Fibroblast of villous mesenchyme (primary cell): ENCODE data around the gene SUSD3. TPM values are rescaled to one million over a fixed set of nuclear protein-coding genes. Genes with fewer than 3 reads are reported as not detected.
"Not testable (repeated sequence)": the region's sequence is repeated elsewhere in the genome, so short reads cannot be mapped to it uniquely, and the experiment has no call there.

Experiments used
- DNase-seq: peaks from one replicate; pipeline ENCODE4 v3.0.0-alpha.2; 2010; ENCODE audit warnings: low read depth
- H3K4me3 ChIP-seq: 2 replicates; pipeline ENCODE4 v1.5.1; 2011; ENCODE audit warnings: low read depth, mild to moderate bottlenecking, low read length
- total RNA-seq: library from RNA; depleted of rRNA; stranded (reverse); fragments of >200 nt; gene quantifications from 2 replicates; pipeline ENCODE4 v1.2.3, GENCODE V29; 2012
- TF ChIP-seq, protein P1 (sequence below): IDR thresholded peaks from 2 replicates; pipeline ENCODE4 v1.5.1; 2012; ENCODE audit warnings: low read depth, mild to moderate bottlenecking, low read length; ENCODE audit not compliant: insufficient read depth

Gene SUSD3
- total RNA-seq, 1 donor: 12.1 TPM

DNA sequence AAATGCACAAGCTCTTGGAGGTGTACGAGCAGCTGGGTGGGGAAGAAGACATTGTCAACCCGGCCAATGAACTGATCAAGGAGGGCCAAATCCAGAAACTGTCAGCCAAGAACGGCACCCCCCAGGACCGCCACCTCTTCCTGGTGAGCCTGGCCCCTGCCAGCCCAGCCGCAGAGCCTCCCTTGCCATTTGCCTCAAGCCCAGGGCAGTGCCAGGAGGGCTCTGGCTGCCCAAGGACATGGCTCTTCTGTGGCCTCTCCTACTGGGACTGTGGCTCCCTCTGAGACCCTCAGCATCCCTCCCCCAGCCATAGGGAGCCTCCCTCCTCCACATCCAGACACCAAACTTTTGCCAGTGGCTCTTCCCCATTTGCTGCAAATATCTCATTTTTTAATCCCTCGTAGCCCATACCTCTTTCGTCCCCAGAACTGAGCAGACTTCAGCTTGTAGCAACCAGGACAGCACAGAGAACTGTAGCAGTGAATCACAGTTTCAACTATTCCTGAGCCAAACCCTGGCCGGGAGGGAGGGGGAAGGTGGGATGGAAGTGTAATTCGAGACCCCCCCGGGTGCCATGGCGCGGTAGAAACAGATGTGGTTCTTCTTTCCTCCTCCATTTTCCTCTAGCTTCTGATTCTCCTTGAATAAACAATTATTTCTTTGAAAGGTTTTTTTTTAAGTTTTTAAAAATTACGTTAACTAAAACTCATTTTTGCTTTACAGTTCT is 44.5 kb upstream of the SUSD3 start:
- TF ChIP-seq, protein P1, sequence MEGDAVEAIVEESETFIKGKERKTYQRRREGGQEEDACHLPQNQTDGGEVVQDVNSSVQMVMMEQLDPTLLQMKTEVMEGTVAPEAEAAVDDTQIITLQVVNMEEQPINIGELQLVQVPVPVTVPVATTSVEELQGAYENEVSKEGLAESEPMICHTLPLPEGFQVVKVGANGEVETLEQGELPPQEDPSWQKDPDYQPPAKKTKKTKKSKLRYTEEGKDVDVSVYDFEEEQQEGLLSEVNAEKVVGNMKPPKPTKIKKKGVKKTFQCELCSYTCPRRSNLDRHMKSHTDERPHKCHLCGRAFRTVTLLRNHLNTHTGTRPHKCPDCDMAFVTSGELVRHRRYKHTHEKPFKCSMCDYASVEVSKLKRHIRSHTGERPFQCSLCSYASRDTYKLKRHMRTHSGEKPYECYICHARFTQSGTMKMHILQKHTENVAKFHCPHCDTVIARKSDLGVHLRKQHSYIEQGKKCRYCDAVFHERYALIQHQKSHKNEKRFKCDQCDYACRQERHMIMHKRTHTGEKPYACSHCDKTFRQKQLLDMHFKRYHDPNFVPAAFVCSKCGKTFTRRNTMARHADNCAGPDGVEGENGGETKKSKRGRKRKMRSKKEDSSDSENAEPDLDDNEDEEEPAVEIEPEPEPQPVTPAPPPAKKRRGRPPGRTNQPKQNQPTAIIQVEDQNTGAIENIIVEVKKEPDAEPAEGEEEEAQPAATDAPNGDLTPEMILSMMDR: no peak
- DNase-seq: no peak
- H3K4me3 ChIP-seq: no peak overlapping the region

DNA sequence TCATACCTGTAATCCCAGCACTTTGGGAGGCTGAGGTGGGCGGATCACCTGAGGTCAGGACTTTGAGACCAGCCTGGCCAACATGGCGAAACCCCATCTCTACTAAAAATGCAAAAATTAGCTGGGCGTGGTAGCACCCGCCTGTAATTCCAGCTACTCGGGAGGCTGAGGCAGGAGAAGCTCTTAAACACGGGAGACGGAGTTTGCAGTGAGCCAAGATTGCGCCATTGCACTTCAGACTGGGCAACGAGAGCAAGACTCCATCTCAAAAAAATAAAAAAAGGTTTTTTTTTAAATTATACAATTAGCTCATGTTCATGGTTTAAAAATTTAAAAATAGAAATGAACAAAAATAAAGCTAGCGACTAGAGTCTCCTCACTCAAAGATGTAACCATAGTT is 43.3 kb upstream of the SUSD3 start:
- DNase-seq, H3K4me3 ChIP-seq: not testable (repeated sequence)

DNA sequence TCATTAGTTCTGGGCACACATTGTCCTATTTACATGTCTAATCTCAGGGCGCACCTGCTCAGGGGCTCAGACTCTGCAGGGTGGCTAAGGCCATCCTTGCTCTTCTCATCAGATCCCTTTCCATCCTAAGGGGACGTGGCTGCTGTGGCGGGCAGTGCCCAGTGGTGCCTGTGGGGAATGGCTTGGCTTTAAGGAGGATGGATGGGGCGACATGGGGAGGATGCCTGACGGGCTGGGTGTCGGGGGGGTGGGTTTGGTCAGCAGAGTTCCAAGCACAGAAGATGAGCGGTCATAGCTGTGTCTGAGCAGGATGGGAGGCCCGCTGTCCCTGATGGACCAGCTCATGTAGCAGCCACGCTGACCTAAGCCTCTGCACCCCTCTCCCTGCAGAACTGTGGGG is 40.9 kb upstream of the SUSD3 start:
- no peak for DNase-seq
- TF ChIP-seq, protein P1: no peak
- H3K4me3 ChIP-seq: no peak overlapping the region

DNA sequence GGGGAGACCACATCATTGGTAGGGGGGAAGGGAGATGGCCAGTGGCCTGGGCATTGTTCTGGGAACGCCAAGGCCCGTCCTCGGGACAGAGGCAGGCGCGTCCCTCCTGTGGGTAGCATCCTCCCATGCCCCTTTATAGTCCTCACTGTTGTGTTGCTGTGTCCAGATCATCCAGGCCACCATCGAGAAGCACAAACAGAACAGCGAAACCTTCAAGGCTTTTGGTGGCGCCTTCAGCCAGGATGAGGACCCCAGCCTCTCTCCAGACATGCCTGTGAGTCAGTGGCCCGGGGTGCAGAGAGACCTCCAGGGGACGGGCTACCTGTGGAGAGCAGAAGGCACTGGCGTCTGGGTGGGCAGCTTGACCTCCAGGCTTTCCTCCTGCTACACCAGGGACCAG is 38.4 kb upstream of the SUSD3 start:
- no peak for DNase-seq

DNA sequence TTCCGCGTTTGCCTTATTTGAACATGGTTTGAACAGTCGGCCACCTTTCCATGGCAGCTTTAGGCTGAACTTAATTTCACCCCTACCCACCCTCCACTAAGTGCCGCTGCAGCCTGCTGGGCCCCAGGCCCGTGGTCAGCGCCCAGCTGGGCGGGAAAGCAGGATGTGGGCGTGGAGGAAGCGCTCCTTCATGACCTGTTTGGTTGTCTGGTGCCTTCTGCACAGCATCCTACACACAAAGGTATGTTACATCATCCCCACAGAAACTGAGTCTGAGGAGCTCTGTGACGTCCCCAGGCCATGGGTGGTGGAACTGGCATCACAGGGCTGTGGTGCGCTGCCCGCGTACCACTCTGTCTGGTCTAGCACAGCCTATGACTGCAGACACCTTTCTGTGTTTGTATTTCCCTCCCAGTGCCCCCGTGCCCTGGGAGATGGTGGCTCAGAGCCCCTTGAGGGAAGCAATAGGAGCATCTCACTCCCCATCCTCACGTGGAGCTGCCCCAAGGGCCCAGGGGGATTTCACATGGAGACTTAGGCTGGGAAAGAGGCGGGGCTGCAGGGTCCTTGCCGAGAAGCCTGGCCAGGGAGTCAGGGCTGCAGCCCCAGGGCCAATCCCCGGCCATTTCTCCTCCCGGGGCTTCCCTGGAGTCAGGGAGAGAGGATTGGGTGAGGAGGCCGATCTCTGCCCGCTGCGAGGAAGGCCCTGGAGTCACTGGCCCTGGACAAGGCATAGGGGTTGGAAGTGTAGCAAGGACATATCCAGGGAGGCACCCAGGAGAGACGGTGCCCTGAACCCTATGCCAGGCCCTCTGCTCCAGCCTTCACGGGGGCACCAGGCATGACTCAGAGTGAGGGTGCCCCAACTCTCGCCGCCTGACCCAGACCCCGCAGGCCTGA is 37.5 kb upstream of the SUSD3 start:
- no peak overlapping the region for H3K4me3 ChIP-seq
- TF ChIP-seq, protein P1: no peak
- DNase-seq: no peak

More for the DNA sequence above, 38.4 kb upstream of the SUSD3 start:
- TF ChIP-seq, protein P1: no peak
- no peak overlapping the region for H3K4me3 ChIP-seq

DNA sequence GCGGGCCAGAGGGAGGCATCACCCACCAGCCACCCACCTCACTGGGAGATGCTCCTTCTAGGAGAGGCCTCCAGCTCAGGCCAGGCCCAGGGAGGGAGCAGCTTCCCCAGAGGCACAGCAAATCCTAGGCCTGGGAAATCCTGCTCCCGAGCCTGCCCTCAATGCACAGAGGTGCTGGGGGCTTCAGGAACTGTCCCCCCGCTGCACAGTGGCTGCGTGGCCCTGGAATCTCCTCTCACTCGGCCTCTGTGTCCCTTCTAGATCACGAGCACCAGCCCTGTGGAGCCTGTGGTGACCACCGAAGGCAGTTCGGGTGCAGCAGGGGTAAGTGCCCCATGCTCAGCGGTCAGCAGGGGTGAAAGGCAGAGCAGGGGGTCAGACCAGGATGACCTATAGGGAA is 36.4 kb upstream of the SUSD3 start:
- TF ChIP-seq, protein P1: no peak
- no peak overlapping the region for H3K4me3 ChIP-seq
- no peak for DNase-seq

DNA sequence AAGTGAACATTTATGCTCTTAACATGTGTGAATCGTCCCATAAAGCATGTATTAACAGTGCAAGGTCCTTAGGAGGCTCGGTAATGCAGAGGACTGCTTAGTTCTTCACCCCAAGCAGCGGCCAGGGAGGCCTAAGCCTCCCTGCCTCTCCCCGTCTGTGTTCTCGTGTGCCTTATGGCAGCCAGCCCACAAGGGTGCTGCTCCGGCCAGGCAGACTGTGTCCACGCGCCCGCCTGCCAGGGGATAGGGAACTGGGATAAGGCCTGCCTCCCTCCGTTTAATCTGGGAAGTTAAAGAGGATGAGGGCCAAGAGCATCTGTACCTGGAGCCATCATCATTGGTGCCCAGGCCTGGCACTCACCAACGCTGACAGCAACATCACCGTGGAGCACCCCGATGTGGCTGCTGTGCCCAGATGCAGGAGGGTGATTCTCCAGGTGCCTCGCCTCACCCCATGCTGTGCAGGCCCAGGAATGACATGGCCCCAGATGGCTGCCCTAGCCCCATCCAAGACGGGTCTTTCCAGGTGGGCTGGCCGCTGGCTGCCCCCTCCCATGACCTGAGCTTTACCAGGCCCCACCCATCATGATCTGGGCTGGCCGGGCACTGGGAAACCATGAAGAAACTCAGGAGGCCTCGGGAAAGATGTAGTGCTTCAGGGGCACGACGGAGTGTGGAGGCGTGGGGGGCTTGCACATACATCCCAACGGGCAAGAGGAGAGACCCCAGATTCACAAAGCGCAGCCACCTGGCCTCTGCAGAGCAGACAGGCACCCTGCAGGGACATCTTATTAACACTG is 35.6 kb upstream of the SUSD3 start:
- TF ChIP-seq, protein P1: no peak
- H3K4me3 ChIP-seq: no peak overlapping the region
- no peak for DNase-seq
